GM12878 (cell line): ENCODE results near the gene ASIC2. TPM values are rescaled to one million over a fixed set of nuclear protein-coding genes. Genes with fewer than 3 reads are reported as not detected.

ENCODE experiments used
- ATAC-seq: fragments of 200-7000 bp; cut with Tn5 transposase; 3 replicates; pipeline ENCODE4 v1.9.1; 2020; ENCODE audit warnings: mild to moderate bottlenecking, moderate library complexity
- BruUV-seq: library from RNA; stranded (reverse); fragments of 400-500 nt; replicated peaks from 2 replicates; lab custom pipeline; 2021; lab: Mats Ljungman, UMichigan
- CTCF ChIA-PET: fragments of 300-600 bp; sonication (Branson Sonifier 250); formaldehyde crosslinking; extraction: SDS; loops from one replicate; lab custom pipeline; 2021; ENCODE audit warnings: inconsistent platforms; lab: Yijun Ruan, JAX
- POLR2A ChIA-PET: fragments of 350-600 bp; formaldehyde crosslinking; extraction: SDS; loops from one replicate; lab custom pipeline; 2021; ENCODE audit warnings: inconsistent platforms; lab: Charles Lee
- RAD21 ChIA-PET: fragments of 300-600 bp; sonication (Branson Sonifier 250); formaldehyde crosslinking; loops from one replicate; lab custom pipeline; 2023; ENCODE audit warnings: antibody characterized with exemption; ENCODE audit not compliant: unreplicated experiment; lab: Charles Lee
- SMC1A ChIA-PET: fragments of 300-600 bp; sonication (Branson Sonifier 250); formaldehyde crosslinking; loops from one replicate; lab custom pipeline; 2023; ENCODE audit not compliant: unreplicated experiment, uncharacterized antibody; lab: Charles Lee
- DNase-seq: peaks from one replicate; pipeline ENCODE4 v3.0.0-alpha.2; 2011; ENCODE audit warnings: low read depth, low spot score
- FAIRE-seq: peaks from 3 replicates; lab custom pipeline; 2011; peaks lifted over from hg19 to GRCh38; lab: Jason Lieb, UNC
- H2AFZ ChIP-seq: 2 replicates; pipeline ENCODE4 v1.6.0; 2011; ENCODE audit warnings: low read depth, low read length, control low read depth; ENCODE audit not compliant: control insufficient read depth
- H3K27ac ChIP-seq: 2 replicates; pipeline ENCODE4 v1.5.1; 2011; ENCODE audit warnings: control low read depth; ENCODE audit not compliant: control insufficient read depth, insufficient read depth
- H3K27me3 ChIP-seq, 2 experiments: replicated peaks in 1 of 2; 2 replicates each; pipeline versions ENCODE4 v1.6.0 to v1.6.1; 2011; ENCODE audit warnings: low read length in 1 of 2; ENCODE audit not compliant: control insufficient read depth in 2 of 2, insufficient read depth in 2 of 2
- H3K36me3 ChIP-seq, 2 experiments: 2 replicates each; pipeline ENCODE4 v1.5.1; 2011; ENCODE audit warnings: low read length in 1 of 2; ENCODE audit not compliant: control insufficient read depth in 2 of 2, insufficient read depth in 2 of 2
- H3K4me1 ChIP-seq: 2 replicates; pipeline ENCODE4 v1.6.1; 2011; ENCODE audit warnings: mild to moderate bottlenecking, low read length, moderate library complexity, mixed read lengths; ENCODE audit not compliant: control insufficient read depth, insufficient read depth
- H3K4me2 ChIP-seq: 2 replicates; pipeline ENCODE4 v1.6.0; 2011; ENCODE audit warnings: control low read depth; ENCODE audit not compliant: control insufficient read depth, insufficient read depth
- H3K4me3 ChIP-seq: fragments of 200-600 bp; sonication (generic); 2 replicates; pipeline ENCODE4 v1.5.1; 2016
- H3K79me2 ChIP-seq: 2 replicates; pipeline ENCODE4 v1.6.0; 2011; ENCODE audit warnings: low read length; ENCODE audit not compliant: control insufficient read depth, insufficient read depth
- H3K9ac ChIP-seq: 2 replicates; pipeline ENCODE4 v1.8.0; 2011; ENCODE audit warnings: low read length, control low read depth, mixed read lengths; ENCODE audit not compliant: control insufficient read depth, insufficient read depth
- H3K9me3 ChIP-seq: replicated peaks from 3 replicates; pipeline ENCODE4 v1.5.1; 2011; ENCODE audit warnings: mild to moderate bottlenecking, low read length; ENCODE audit not compliant: control insufficient read depth, insufficient read depth
- H4K20me1 ChIP-seq: 2 replicates; pipeline ENCODE4 v1.6.0; 2011; ENCODE audit not compliant: control insufficient read depth, insufficient read depth
- ATF3 ChIP-seq: IDR thresholded peaks from 2 replicates; pipeline ENCODE4 v1.6.1; 2011; ENCODE audit warnings: low read depth, mild to moderate bottlenecking, low read length, moderate library complexity, borderline replicate concordance; ENCODE audit errors: extremely low read depth
- E2F8 ChIP-seq: fragments of 450-650 bp; IDR thresholded peaks from 2 replicates; pipeline ENCODE4 v1.6.1; 2018; ENCODE audit warnings: mild to moderate bottlenecking, low read depth, moderate library complexity; ENCODE audit not compliant: partially characterized antibody
- ELK1 ChIP-seq: IDR thresholded peaks from 2 replicates; pipeline ENCODE4 v1.6.1; 2012; ENCODE audit warnings: low read depth, low read length, improper control_type of control experiment
- HDAC6 ChIP-seq: fragments of 200-600 bp; sonication (generic); IDR thresholded peaks from one replicate; pipeline ENCODE4 v1.8.0; 2017; ENCODE audit warnings: antibody characterized with exemption; ENCODE audit not compliant: unreplicated experiment
- HSF1 ChIP-seq: fragments of 150-350 bp; IDR thresholded peaks from 2 replicates; pipeline ENCODE4 v1.6.1; 2014; ENCODE audit warnings: mild to moderate bottlenecking, low read depth, low read length
- MTA2 ChIP-seq: fragments of 450-650 bp; IDR thresholded peaks from 2 replicates; pipeline ENCODE4 v1.6.1; 2016; ENCODE audit warnings: low read depth, mild to moderate bottlenecking, moderate library complexity
- POLR2AphosphoS2 ChIP-seq: IDR thresholded peaks from 2 replicates; pipeline ENCODE4 v1.6.1; 2011; ENCODE audit warnings: low read depth, mild to moderate bottlenecking, low read length, improper control_type of control experiment, moderate library complexity
- RAD21 ChIP-seq: IDR thresholded peaks from 2 replicates; pipeline ENCODE4 v1.6.1; 2011; ENCODE audit warnings: mild to moderate bottlenecking, low read depth, low read length, moderate library complexity; ENCODE audit not compliant: insufficient read depth
- RCOR1 ChIP-seq: conservative IDR thresholded peaks from 2 replicates; pipeline ENCODE4 v1.6.1; 2012; ENCODE audit warnings: low read depth, low read length, improper control_type of control experiment
- SRF ChIP-seq, 2 experiments: IDR thresholded peaks; 2 replicates each; pipeline ENCODE4 v1.6.1; 2011; ENCODE audit warnings: low read depth in 2 of 2, low read length in 2 of 2, mild to moderate bottlenecking in 1 of 2, moderate library complexity in 1 of 2
- ZBTB4 ChIP-seq: fragments of 450-650 bp; formaldehyde crosslinking; IDR thresholded peaks from 2 replicates; pipeline ENCODE4 v1.4.0; 2022; ENCODE audit warnings: mild to moderate bottlenecking, moderate library complexity
- ZNF207 ChIP-seq: fragments of 450-650 bp; IDR thresholded peaks from 2 replicates; pipeline ENCODE4 v1.6.1; 2014; ENCODE audit warnings: antibody characterized with exemption, mild to moderate bottlenecking, borderline replicate concordance
- WGBS: methylation state at CpG from one replicate; pipeline ENCODE4 v1.1.6; 2016; ENCODE audit warnings: low lambda C conversion rate; ENCODE audit not compliant: insufficient replicate concordance, insufficient coverage; ENCODE audit errors: missing lambda C conversion rate; 5-methylcytosine and 5-hydroxymethylcytosine counted together
- in situ Hi-C: fragments of 300-500 bp; cut with MboI; formaldehyde crosslinking; loops from 9 replicates; pipeline ENCODE4 v1.14.3; 2018; ENCODE audit warnings: mixed read lengths
- intact Hi-C: fragments of 100-400 bp; cut with micrococcal nuclease; formaldehyde crosslinking; loops from one replicate; pipeline ENCODE4 v1.14.2; 2022; ENCODE audit not compliant: unreplicated experiment
- polyA plus RNA-seq, 11 experiments: library from polyadenylated mRNA; depleted of rRNA in 4 of 11; unstranded in 6 of 11; stranded (reverse) in 5 of 11; fragments of >200 nt; fragmentation: Nextera tagmentation in 4 of 11; fragmentation: Illumina TruSeq in 1 of 11; extraction: Ambion mirVana in 4 of 11; extraction: Trizol in 1 of 11; gene quantifications; 1 replicate in 1 of 11; 2 replicates in 10 of 11; pipeline versions ENCODE4 v1.2.1 to v1.2.3, GENCODE V29; 2011 to 2016; ENCODE audit warnings: inconsistent platforms in 2 of 11, missing spikeins in 2 of 11, low read depth in 1 of 11
- total RNA-seq, 4 experiments: library from RNA; depleted of rRNA in 3 of 4; stranded (reverse); fragments of >200 nt in 3 of 4; fragmentation: Illumina TruSeq in 1 of 4; extraction: Trizol in 1 of 4; gene quantifications; 2 replicates each; pipeline versions ENCODE4 v1.2.1 to v1.2.3, GENCODE V29; 2013 to 2021

Gene ASIC2
- total and polyA plus RNA-seq, 10 of the 15 experiments (the other 5 are each of a cell fraction or from before 2014, with no cell fraction given) = not detected

DNA sequence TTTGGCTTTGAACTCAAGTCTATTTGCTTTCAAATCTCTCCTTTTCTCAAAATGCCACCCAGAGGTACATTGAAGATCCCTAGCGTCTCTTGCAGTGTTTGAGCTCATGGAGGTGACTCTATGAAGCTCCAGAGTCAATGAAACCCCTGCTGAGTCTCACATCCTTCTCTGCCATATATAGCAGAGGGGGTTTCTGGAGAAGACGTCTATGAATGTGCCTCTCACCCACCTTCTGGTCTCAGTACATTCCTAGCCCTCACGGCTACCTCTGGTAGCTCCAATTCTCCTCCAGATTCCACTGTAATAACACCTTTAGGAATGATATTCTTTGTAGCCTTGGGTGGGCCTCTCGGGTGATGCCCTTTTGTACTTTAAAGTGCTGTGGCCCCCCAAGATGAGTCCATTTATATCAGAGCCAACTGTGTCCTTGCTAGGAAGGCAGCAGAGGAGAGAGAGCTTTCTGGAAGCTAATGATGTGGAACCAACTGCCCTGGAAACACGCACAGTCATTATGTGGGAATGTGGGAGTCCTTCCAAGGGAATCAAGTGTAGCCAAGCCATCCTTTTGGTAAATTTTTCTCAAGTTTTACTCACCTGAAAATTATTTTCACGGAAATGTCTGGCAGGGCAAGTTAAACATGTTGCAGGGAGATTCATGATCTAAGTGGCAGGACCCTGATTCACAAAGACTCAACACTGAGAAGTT is 123.4 kb downstream of the ASIC2 start (continued):
- no peak for TF ChIP-seq SRF (IDR thresholded peaks at IDR 0.05; ENCODE audit: low read depth in 2 of 2, low read length in 2 of 2)
- no peak for TF ChIP-seq HSF1
- TF ChIP-seq ELK1 = no peak
- no peak for TF ChIP-seq RAD21
- TF ChIP-seq ATF3 = no peak
- no peak for TF ChIP-seq ZNF207

DNA sequence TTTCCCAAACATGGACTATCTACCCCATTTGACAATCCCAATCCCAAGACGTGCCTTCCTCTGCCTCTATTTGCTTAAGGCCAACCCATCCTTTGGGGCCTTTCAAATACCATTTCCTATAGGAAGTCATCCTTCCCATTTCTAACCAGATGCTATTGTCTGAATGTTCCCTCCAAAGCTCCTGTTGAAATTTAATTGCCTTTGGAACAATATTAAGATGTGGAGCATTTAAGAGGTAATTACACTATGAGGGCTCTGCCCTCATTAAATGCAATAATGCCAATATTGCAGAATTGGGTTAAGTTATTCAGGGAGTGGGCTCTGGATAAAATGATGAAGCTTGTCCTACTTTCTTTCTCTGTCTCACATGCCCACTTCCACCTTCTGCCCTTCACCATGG is 125.4 kb downstream of the ASIC2 start:
- Histone ChIP-seq H3K79me2 (no peaks in the 10 kb centered on the region), H3K27me3 (peaks cover 0 to 2% of the 10 kb centered on the region in 2 experiments; a peak in 1 of 4 replicates), H3K4me3 (no peak overlapping the region), H3K4me1 (no peaks in the 10 kb centered on the region), H3K27ac (no peak overlapping the region), H3K36me3 (no peaks in the 10 kb centered on the region), H4K20me1 (no peaks in the 10 kb centered on the region), H3K9me3 (no peaks in the 10 kb centered on the region), H2AFZ (no peak overlapping the region), H3K4me2 (no peak overlapping the region), H3K9ac (no peak overlapping the region)
- CTCF ChIA-PET = no interaction called here
- no peak for DNase-seq
- POLR2A ChIA-PET = no interaction called here
- SMC1A ChIA-PET = interaction anchor here (0.5 kb wide), 1 partner anchor 307 kb away, joined by 3 read pairs; no protein-coding TSS in a partner anchor
- RAD21 ChIA-PET = no interaction called here
- no peak for FAIRE-seq
- in situ Hi-C loops (no loop called here), intact Hi-C loops (no loop called here)
- no peak for ATAC-seq
- WGBS = 0% methylated on average over 1 of the region's 1 CpG
- BruUV-seq = no TSS peak
- no peak for TF ChIP-seq RCOR1
- no peak for TF ChIP-seq HDAC6
- TF ChIP-seq E2F8 = no peak
- no peak for TF ChIP-seq ZNF207
- TF ChIP-seq MTA2 = no peak
- no peak for TF ChIP-seq POLR2AphosphoS2
- no peak for TF ChIP-seq ZBTB4 (CRISPR knock-in tag)
